GM04504 (cell line): Measurements from ENCODE around the gene AMY1B.
"Not testable (repeated sequence)": the region's sequence is repeated elsewhere in the genome, so short reads cannot be mapped to it uniquely, and the experiment has no call there.

Experiments used
- DNase-seq: peaks from one replicate; pipeline ENCODE4 v3.0.0-alpha.2; 2012; ENCODE audit warnings: low read depth

AMY1B gene

DNA sequence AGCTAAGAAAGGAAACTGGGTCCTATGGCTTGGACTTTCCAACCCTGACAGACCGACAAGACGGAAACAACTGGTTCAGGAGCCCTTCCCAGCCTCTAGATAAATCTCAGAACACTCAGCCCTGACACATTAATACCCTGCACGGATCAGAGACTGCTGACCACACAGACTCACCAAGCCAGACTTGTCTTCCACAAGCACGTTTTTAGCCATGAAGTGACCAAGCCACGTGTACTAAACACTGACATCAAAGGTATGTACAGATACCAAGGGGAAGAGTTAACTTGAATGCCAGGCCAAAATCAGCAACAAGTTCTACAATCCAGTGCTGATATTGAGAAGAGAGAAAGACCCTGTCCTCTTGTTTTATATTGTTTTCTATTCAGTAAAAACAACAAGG, at the start of gene AMY1B:
TSS of gene AMY1B (minus strand) at position 101 of the 400 bp plus-strand sequence. CDS start 571 bp downstream, outside the sequence.
- not testable (repeated sequence) for DNase-seq

- not testable (repeated sequence) for DNase-seq
Measured at GRCh38 chr1:103745040-103745439, 49.0 kb upstream of the AMY1B start.

- DNase-seq: not testable (repeated sequence)
Measured at GRCh38 chr1:103744449-103744848, 48.4 kb upstream of the AMY1B start.

- not testable (repeated sequence) for DNase-seq
Measured at GRCh38 chr1:103738031-103738430, 42.0 kb upstream of the AMY1B start.

GRCh38 chr1:103735334-103735733, 39.3 kb upstream of the AMY1B start:
- DNase-seq: not testable (repeated sequence)

- DNase-seq: not testable (repeated sequence)
Measured at GRCh38 chr1:103721473-103721872, 25.5 kb upstream of the AMY1B start.

DNA sequence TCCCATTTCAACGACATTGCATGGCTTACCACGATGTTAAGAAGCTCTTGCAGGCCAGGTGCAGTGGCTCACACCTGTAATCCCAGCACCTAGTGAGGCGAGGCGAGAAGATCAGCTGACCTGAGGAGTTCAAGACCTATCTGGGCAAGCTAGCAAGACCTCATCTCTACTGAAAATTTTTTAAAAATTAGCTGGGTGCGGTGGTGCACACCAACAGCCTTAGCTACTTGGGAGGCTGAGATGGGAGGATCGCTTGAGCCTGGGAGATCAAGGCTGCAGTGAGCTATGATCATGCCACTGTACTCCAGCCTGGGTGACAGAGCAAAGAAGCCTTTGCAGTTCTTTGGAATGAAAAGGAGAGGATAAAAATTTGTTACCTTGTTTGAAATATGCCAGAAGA, 21.4 kb upstream of the AMY1B start:
- DNase-seq: not testable (repeated sequence)

DNA sequence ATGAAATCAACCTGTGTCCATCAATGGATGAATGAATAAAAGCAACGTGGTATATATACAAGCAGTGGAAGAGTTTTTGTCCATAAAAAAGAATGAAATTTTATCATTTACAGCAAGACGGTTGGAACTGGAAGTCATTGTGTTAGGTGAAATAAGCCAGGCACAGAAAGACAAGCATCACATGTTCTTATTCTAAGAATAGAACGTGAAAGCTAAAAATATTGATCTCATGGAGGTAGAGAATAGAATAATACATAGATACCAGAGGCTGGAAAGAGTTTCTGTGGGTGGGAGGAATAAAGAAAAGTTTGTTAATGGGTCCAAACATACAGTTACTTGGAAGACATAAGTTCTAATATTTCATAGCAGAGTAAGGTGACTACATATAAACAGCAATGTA, 14.4 kb upstream of the AMY1B start:
- not testable (repeated sequence) for DNase-seq

- not testable (repeated sequence) for DNase-seq
Measured at GRCh38 chr1:103707670-103708069, 11.7 kb upstream of the AMY1B start.

GRCh38 chr1:103701256-103701655, 5.2 kb upstream of the AMY1B start:
- DNase-seq: not testable (repeated sequence)

DNA sequence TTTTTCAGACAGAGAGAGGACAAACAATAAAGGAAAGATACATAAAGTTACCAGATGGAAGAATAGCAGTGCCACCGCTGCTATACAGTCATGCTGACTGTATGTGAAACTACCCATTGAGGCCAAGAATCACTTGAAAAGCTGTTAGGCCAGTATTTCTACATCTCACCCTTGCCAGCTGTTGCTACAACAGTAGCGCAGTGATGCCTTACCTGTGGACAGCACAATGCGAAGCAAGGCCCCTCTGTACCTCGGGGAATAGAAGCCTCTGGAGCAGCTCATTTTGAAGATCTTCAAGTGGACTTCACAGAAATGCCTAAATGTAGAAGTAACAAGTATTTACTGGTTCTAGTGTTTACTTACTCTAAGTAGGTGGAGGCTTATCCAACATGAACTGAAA, 4.7 kb upstream of the AMY1B start:
- DNase-seq: not testable (repeated sequence)

DNA sequence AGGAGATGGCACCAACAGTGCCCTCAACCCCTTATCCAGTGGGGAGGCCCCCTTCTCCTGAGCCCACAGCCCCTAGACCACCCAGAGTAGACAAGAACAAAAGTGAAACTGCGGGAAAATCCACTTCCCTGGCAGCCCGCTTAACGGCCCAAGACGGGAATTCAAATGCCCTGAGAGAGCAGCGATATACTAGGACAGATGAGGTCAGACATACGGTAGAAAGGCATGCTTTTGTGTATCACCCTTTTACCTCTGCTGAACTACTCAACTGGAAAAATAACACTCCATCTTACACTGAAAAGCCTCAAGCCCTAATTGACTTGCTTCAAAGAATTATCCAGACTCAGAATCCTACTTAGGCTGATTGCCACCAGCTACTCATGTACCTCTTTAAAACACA, 1.4 kb upstream of the AMY1B start:
- not testable (repeated sequence) for DNase-seq

DNA sequence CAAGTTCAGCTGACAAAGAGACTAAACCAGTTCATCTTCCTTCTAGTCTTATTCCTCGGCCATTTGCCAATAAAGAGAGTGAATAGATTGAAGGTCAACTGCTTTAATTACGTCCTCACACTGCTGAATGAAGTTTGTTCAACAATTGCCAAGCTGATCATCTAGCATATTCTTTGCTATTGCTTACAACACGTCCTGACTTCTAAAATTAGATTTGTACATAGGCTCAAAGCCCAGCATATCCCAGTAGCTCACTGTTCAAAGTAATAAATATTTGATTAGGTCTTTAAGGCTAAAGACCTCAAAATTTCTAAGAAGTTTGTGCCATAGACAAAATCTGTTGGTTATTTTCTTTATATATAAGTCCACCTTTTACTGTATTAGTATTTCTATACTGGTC, 19.7 kb downstream of the AMY1B start:
- DNase-seq: not testable (repeated sequence)

- DNase-seq: not testable (repeated sequence)
Measured at GRCh38 chr1:103655460-103655859, 40.5 kb downstream of the AMY1B start, which contains the start of gene AMY1A. TSS of gene AMY1A (plus strand) at chr1:103655760. CDS start at chr1:103656331, 571 bp downstream.

GRCh38 chr1:103654133-103654532, 41.9 kb downstream of the AMY1B start:
- DNase-seq: not testable (repeated sequence)

- DNase-seq: not testable (repeated sequence)
Measured at GRCh38 chr1:103650889-103651288, 45.1 kb downstream of the AMY1B start.

GRCh38 chr1:103650305-103650704, 45.7 kb downstream of the AMY1B start:
- DNase-seq: not testable (repeated sequence)

DNA sequence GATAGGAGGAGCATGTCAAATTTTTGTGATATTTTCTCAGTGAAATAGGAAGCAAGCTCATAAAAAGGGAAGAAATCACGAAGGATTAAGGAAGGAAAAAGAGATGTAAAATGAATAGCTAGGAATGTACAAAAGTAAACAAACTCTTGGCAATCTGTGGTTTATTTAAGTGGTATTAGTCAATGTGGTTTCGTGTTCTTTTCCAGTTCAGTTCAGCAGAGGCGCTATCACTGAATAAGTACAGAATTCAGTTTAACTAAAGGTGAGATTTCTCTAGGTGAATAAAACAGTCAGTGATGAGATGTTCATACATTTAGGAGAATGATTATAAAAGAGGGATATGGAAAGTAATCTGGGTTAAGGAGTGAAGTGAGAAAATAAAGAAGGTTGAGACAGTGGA, 52.1 kb downstream of the AMY1B start:
- not testable (repeated sequence) for DNase-seq

DNA sequence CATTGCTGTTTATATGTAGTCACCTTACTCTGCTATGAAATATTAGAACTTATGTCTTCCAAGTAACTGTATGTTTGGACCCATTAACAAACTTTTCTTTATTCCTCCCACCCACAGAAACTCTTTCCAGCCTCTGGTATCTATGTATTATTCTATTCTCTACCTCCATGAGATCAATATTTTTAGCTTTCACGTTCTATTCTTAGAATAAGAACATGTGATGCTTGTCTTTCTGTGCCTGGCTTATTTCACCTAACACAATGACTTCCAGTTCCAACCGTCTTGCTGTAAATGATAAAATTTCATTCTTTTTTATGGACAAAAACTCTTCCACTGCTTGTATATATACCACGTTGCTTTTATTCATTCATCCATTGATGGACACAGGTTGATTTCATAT, 54.8 kb downstream of the AMY1B start:
- not testable (repeated sequence) for DNase-seq
